BLaER1 treated with 17β-estradiol and CSF1 and Interleukin-3, amounts not matched to agents 10 nM and 100 nM (cell line): ENCODE measurements around the gene AGBL5.

Source experiments
- H3K27ac ChIP-seq, 11 experiments: shearing (Covaris generic); formaldehyde crosslinking; 2 replicates each; pipeline ENCODE4 v1.8.1; 2022
- H3K27me3 ChIP-seq, 11 experiments: shearing (Covaris generic); formaldehyde crosslinking; 2 replicates each; pipeline ENCODE4 v1.8.1; 2022
- H3K36me3 ChIP-seq, 11 experiments: shearing (Covaris generic); formaldehyde crosslinking; 2 replicates each; pipeline ENCODE4 v1.8.1; 2022
- H3K4me1 ChIP-seq, 10 experiments: shearing (Covaris generic); formaldehyde crosslinking; 2 replicates each; pipeline ENCODE4 v1.8.1; 2022
- H3K4me2 ChIP-seq, 11 experiments: shearing (Covaris generic); formaldehyde crosslinking; 2 replicates each; pipeline ENCODE4 v1.8.1; 2022
- H3K4me3 ChIP-seq, 10 experiments: shearing (Covaris generic); formaldehyde crosslinking; 2 replicates each; pipeline ENCODE4 v1.8.1; 2022
- H3K9ac ChIP-seq, 11 experiments: shearing (Covaris generic); formaldehyde crosslinking; 2 replicates each; pipeline ENCODE4 v1.8.1; 2022
- H3K9me3 ChIP-seq, 11 experiments: shearing (Covaris generic); formaldehyde crosslinking; replicated peaks in 1 of 11; 2 replicates each; pipeline ENCODE4 v1.8.1; 2022
- H4K20me1 ChIP-seq, 11 experiments: shearing (Covaris generic); formaldehyde crosslinking; 2 replicates each; pipeline ENCODE4 v1.8.1; 2022
- Cebpa-rat ChIP-seq, 11 experiments: shearing (Covaris generic); IDR thresholded peaks; 2 replicates each; pipeline ENCODE4 v1.8.1; 2022

AGBL5 gene

DNA sequence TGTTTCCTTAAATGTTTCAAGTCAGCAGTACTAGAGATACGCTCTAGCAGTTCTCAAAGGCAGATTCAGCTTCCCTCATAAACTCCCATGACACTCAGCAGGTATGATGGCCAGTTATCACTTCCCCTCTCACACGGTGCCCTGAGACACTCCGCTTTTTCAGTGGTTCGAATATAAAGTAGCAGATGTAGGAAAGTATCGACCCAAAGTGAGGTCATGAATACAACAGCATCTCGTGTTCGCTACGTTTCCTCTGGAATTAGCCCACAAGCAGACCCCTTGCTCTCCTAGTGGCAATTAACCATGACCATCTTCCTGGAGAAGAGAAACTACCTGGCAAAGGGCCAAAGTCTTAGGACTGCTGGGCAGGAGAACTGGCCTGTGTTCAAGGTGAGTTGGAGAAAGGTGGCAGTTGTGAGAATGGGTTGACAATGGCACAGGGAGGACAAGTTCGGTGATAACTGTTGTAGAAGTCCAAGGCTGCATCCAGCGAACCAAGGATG is 9.3 kb upstream of the AGBL5 start:
- peak overlapping the region in 4 of 11 experiments; percentile 27 to 36 (median 34); a peak in 4 of 22 replicates for H3K27ac ChIP-seq
- no peaks in the 10 kb centered on the region for H3K9me3 ChIP-seq
- TF ChIP-seq Cebpa-rat (IDR thresholded peaks at IDR 0.05), result no peak
- H3K27me3 ChIP-seq, result no peaks in the 10 kb centered on the region
- H3K4me1 ChIP-seq, result peaks cover 22 to 41% (median 29%) of the 10 kb centered on the region in 10 experiments
- H4K20me1 ChIP-seq, result peaks cover 0 to 56% (median 10%) of the 10 kb centered on the region in 11 experiments; a peak in 12 of 22 replicates
- H3K4me3 ChIP-seq, result no peak overlapping the region
- peaks cover 44 to 62% (median 56%) of the 10 kb centered on the region in 11 experiments for H3K36me3 ChIP-seq
- no peak overlapping the region for H3K9ac ChIP-seq
- peak overlapping the region; percentile 38 to 70 (median 54); a peak in 20 of 22 replicates for H3K4me2 ChIP-seq

GRCh38 chr2:27042985-27043634 is 8.4 kb upstream of the AGBL5 start:
- H3K4me1 ChIP-seq, result peaks cover 19 to 41% (median 27%) of the 10 kb centered on the region in 10 experiments
- no peak for TF ChIP-seq Cebpa-rat (IDR thresholded peaks at IDR 0.05)
- H3K27ac ChIP-seq, result no peak overlapping the region
- peaks cover 35 to 53% (median 47%) of the 10 kb centered on the region in 11 experiments for H3K36me3 ChIP-seq
- no peak overlapping the region for H3K4me2 ChIP-seq
- H3K27me3 ChIP-seq, result no peaks in the 10 kb centered on the region
- peaks cover 0 to 47% (median 7%) of the 10 kb centered on the region in 11 experiments; a peak in 12 of 22 replicates for H4K20me1 ChIP-seq
- H3K9ac ChIP-seq, result no peak overlapping the region
- no peak overlapping the region for H3K4me3 ChIP-seq
- H3K9me3 ChIP-seq, result no peaks in the 10 kb centered on the region

DNA sequence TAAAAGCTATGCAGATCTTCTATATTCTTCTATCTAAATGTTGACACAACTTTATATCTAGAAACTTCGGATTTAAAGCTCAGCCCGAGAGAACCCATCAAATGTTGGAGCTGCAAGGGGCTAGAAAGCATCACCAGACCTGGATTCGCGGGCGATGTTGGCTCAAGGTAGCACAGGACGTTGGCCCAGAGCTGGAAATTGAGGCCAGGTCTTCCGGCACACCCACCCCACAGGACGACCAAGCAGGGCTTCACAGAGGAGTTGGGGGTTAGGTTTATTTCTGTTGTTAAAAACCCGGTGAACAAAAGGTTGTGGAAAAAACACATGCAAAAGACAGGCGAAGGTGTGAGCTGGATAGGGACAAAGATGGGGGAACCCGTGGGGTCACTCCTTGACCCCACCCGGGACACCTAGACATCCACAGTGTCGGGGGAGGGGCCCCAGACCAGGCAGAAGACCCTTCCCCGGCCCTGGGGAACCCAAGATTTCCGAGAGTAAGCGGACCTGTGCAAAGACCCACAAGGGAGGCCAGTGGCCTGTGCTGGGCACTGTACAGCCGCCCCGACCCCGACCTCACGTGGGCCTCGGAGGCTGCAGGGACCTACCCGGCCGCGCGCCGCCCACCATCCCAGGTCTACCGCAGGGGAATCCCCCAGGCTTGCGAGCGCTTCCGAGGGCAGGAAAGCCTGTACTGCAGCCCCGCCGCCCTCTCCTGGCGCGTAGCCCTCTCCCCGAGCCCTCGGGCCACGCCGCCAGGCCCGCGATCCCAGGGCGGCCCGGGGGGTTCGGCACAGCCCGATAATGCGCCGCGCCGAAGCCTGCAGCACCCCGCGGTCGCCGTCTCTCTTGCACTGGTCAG is 1.8 kb upstream of the AGBL5 start:
- H3K4me1 ChIP-seq, result peaks cover 23 to 28% (median 26%) of the 10 kb centered on the region in 10 experiments
- peak overlapping the region in 10 of 11 experiments; percentile 5 to 87 (median 72); a peak in 20 of 22 replicates for H3K27ac ChIP-seq
- no peaks in the 10 kb centered on the region; a peak in 1 of 22 replicates for H4K20me1 ChIP-seq
- no peaks in the 10 kb centered on the region for H3K27me3 ChIP-seq
- peak overlapping the region; percentile 67 to 86 (median 81) for H3K9ac ChIP-seq
- H3K9me3 ChIP-seq, result no peaks in the 10 kb centered on the region
- H3K4me3 ChIP-seq, result peak overlapping the region; percentile 69 to 86 (median 76)
- TF ChIP-seq Cebpa-rat (IDR thresholded peaks at IDR 0.05), result no peak
- H3K4me2 ChIP-seq, result peak overlapping the region; percentile 87 to 98 (median 97)
- peaks cover 5 to 19% (median 14%) of the 10 kb centered on the region in 11 experiments; a peak in 21 of 22 replicates for H3K36me3 ChIP-seq

DNA sequence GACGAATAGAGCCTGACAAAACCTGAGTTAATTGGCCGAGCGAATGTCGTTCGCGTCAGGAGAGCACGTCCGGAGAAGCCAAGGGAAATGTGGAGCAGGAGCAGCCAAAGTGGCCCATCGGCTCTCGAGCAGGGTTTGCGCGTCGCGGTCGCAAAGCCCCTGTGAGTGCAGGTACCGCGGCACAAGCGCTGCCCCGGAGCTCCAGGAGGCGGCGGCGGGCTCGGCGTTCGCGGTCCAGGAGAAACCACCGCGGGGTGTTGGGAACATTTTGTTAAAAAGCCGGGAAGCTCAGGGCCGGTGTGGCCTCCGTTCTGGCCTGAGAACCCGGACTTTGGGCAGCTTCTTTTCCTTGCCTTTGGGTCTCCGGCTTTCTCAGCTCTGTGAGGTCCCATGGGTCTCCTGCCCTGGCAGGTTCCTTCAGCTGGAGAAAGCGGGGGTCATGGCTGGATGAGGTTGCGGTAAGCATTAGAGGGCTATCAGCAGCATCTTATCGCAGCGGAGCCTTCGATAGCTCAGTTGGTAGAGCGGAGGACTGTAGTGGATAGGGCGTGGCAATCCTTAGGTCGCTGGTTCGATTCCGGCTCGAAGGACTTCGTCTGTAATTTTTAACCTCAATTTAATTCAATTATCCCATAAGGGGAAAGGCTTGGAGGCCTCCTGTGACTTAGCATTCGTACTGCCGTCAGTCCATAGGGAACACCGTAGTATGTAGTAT is 1.0 kb upstream of the AGBL5 start:
- Histone ChIP-seq H3K4me1 (peaks cover 23 to 28% (median 26%) of the 10 kb centered on the region in 10 experiments), H3K9ac (peak overlapping the region; percentile 67 to 86 (median 81)), H3K9me3 (no peaks in the 10 kb centered on the region), H3K27me3 (no peaks in the 10 kb centered on the region), H4K20me1 (no peaks in the 10 kb centered on the region; a peak in 1 of 22 replicates), H3K27ac (peak overlapping the region; percentile 37 to 88 (median 82); a peak in 21 of 22 replicates), H3K4me3 (peak overlapping the region; percentile 69 to 86 (median 76)), H3K4me2 (peak overlapping the region; percentile 87 to 98 (median 97)), H3K36me3 (peaks cover 12 to 27% (median 22%) of the 10 kb centered on the region in 11 experiments)
- no peak for TF ChIP-seq Cebpa-rat (IDR thresholded peaks at IDR 0.05)

DNA sequence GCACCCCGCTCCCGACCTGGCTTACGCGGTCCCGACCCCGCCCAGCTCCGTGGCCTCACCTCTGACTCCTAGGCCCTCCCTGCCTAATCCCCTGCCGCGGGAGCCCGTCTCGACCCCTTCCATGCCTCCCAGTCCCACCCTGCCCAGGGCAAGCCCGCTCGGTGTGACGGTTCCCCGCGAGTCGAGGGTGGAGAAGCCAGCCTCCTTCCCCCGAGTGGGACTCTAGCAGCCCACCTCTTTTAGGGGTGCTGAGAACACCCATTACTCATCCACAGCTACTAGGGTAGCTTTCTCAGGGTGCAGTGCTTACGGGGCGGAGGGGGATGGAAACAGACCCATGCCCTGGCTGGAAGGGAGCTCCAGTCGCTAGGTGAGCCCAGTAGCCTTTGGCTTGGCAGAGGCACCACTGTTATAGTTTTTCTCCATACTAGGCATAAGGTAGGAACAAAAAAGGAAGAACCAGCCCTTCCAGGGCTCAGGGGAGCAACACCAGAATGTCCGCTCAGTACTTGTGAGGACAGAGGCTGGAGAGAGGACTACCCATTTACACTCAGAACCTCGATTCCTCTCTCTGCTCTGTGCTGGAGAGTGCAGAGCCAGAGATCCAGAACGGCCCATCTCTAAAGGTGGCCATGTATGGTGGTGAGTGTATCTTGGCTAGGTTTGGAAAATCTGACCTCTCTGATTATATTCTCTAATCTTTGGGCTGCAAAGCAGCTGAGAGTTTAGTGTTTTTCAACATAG is 606 bp downstream of the AGBL5 start:
- H3K27ac ChIP-seq, result peak overlapping the region in 10 of 11 experiments; percentile 58 to 88 (median 82); a peak in 18 of 22 replicates
- peak overlapping the region; percentile 69 to 86 (median 76) for H3K4me3 ChIP-seq
- no peaks in the 10 kb centered on the region for H3K27me3 ChIP-seq
- H3K4me1 ChIP-seq, result peaks cover 23 to 28% (median 26%) of the 10 kb centered on the region in 10 experiments
- TF ChIP-seq Cebpa-rat (IDR thresholded peaks at IDR 0.05), result no peak
- H3K4me2 ChIP-seq, result peak overlapping the region; percentile 92 to 98 (median 97)
- H3K36me3 ChIP-seq, result peaks cover 29 to 43% (median 38%) of the 10 kb centered on the region in 11 experiments
- no peaks in the 10 kb centered on the region; a peak in 1 of 22 replicates for H4K20me1 ChIP-seq
- peak overlapping the region; percentile 67 to 86 (median 81) for H3K9ac ChIP-seq
- no peaks in the 10 kb centered on the region for H3K9me3 ChIP-seq

GRCh38 chr2:27053321-27053720 is 1.9 kb downstream of the AGBL5 start:
- H4K20me1 ChIP-seq, result peaks cover 0 to 2% (median 0%) of the 10 kb centered on the region in 11 experiments; a peak in 2 of 22 replicates
- H3K27me3 ChIP-seq, result no peaks in the 10 kb centered on the region
- no peak overlapping the region for H3K4me3 ChIP-seq
- peaks cover 35 to 56% (median 50%) of the 10 kb centered on the region in 11 experiments for H3K36me3 ChIP-seq
- 0 out of 22 replicates have a peak overlapping the region, but pooled peaks of 1 of the 11 experiments have one; percentile 5 for H3K9ac ChIP-seq
- H3K4me1 ChIP-seq, result peaks cover 23 to 28% (median 26%) of the 10 kb centered on the region in 10 experiments
- no peak overlapping the region for H3K4me2 ChIP-seq
- H3K27ac ChIP-seq, result no peak overlapping the region
- H3K9me3 ChIP-seq, result no peaks in the 10 kb centered on the region
- TF ChIP-seq Cebpa-rat (IDR thresholded peaks at IDR 0.05), result no peak

DNA sequence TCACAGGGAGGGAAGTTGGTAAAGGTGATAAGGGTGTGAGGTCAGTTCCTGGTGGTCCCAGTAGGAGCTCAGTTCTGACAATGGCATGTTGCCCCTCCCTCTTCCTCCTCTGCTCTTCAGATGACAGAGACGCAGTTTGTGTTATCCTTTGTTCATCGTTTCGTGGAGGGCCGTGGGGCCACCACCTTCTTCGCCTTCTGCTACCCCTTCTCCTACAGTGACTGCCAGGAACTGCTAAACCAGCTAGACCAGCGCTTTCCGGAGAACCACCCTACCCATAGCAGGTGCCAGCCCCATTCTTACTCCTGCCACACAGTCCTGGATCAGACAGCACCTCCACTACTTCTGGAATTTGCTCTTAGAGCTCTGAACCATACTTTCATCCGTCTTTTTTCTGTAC is 2.3 kb downstream of the AGBL5 start:
- 0 out of 22 replicates have a peak overlapping the region, but pooled peaks of 1 of the 11 experiments have one; percentile 5 for H3K9ac ChIP-seq
- no peaks in the 10 kb centered on the region for H3K9me3 ChIP-seq
- H3K4me3 ChIP-seq, result no peak overlapping the region
- no peak overlapping the region for H3K4me2 ChIP-seq
- no peak overlapping the region for H3K27ac ChIP-seq
- no peak for TF ChIP-seq Cebpa-rat (IDR thresholded peaks at IDR 0.05)
- H3K27me3 ChIP-seq, result no peaks in the 10 kb centered on the region
- peaks cover 0 to 5% (median 0%) of the 10 kb centered on the region in 11 experiments; a peak in 2 of 22 replicates for H4K20me1 ChIP-seq
- peaks cover 21 to 25% (median 23%) of the 10 kb centered on the region in 10 experiments for H3K4me1 ChIP-seq
- peaks cover 38 to 60% (median 55%) of the 10 kb centered on the region in 11 experiments for H3K36me3 ChIP-seq
